ENCODE measurements around the gene IMPACT.

Gene IMPACT

DNA sequence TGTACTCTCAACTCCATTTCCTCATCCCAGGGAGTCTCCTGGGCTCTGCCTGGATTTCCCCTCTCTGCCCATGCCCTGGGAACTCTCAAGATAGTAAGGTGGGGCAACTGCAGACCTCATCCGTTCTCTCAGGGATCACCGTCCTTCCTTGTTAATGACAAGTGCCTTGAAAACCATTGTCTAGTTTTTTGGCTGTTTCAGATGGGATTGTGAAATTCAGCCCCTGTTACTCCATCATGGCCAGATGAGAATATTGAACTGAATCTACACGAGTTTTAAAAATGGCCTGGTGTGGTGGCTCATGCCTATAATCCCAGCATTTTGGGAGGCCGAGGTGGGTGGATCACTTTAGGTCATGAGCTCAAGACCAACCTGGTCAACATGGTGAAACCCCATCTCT is 33.3 kb downstream of the IMPACT start:
- TF ChIP-seq, protein P1, sequence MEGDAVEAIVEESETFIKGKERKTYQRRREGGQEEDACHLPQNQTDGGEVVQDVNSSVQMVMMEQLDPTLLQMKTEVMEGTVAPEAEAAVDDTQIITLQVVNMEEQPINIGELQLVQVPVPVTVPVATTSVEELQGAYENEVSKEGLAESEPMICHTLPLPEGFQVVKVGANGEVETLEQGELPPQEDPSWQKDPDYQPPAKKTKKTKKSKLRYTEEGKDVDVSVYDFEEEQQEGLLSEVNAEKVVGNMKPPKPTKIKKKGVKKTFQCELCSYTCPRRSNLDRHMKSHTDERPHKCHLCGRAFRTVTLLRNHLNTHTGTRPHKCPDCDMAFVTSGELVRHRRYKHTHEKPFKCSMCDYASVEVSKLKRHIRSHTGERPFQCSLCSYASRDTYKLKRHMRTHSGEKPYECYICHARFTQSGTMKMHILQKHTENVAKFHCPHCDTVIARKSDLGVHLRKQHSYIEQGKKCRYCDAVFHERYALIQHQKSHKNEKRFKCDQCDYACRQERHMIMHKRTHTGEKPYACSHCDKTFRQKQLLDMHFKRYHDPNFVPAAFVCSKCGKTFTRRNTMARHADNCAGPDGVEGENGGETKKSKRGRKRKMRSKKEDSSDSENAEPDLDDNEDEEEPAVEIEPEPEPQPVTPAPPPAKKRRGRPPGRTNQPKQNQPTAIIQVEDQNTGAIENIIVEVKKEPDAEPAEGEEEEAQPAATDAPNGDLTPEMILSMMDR (IDR thresholded peaks at IDR 0.05; ENCODE audit: borderline replicate concordance, control extremely low read depth, extremely low read depth, insufficient read depth, missing control alignments), result no peak
- DNase-seq (ENCODE audit: low spot score), result no peak
- in situ Hi-C loops (cut with MboI; ENCODE audit: low sequenced_read_pairs, unreplicated experiment), result no loop called here

DNA sequence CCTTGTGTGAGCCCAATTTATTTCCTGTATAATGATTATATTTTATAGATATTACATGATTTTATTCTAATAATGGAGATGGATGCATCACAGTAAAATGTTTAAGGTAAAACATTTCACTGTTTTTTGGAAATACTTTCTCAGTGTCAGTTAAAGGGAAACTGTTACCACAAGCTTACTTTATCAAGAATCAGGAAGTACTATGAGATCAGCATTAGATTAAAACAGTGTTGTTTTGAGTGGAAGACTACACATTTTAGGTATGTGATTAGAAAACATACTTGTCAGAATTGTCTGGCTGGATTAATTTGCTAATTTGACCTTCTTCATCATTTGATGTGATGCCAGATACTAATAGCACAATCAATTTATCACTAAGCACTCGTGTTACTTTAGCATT is 33.9 kb downstream of the IMPACT start, which contains the start of gene HRH4:
Gene HRH4 (plus strand): TSS at position 250 of the 400 bp plus-strand sequence. CDS start 92 bp downstream, at position 342.
- DNase-seq (ENCODE audit: low spot score), result no peak
- TF ChIP-seq, protein P1 (IDR thresholded peaks at IDR 0.05; ENCODE audit: borderline replicate concordance, control extremely low read depth, extremely low read depth, insufficient read depth, missing control alignments), result no peak
- in situ Hi-C loops (cut with MboI; ENCODE audit: low sequenced_read_pairs, unreplicated experiment), result no loop called here

- TF ChIP-seq, protein P1 (IDR thresholded peaks at IDR 0.05; ENCODE audit: borderline replicate concordance, control extremely low read depth, extremely low read depth, insufficient read depth, missing control alignments), result no peak
- in situ Hi-C loops (cut with MboI; ENCODE audit: low sequenced_read_pairs, unreplicated experiment), result no loop called here
- DNase-seq (ENCODE audit: low spot score), result no peak
Observed at GRCh38 chr18:24461996-24462395, 35.5 kb downstream of the IMPACT start.

DNA sequence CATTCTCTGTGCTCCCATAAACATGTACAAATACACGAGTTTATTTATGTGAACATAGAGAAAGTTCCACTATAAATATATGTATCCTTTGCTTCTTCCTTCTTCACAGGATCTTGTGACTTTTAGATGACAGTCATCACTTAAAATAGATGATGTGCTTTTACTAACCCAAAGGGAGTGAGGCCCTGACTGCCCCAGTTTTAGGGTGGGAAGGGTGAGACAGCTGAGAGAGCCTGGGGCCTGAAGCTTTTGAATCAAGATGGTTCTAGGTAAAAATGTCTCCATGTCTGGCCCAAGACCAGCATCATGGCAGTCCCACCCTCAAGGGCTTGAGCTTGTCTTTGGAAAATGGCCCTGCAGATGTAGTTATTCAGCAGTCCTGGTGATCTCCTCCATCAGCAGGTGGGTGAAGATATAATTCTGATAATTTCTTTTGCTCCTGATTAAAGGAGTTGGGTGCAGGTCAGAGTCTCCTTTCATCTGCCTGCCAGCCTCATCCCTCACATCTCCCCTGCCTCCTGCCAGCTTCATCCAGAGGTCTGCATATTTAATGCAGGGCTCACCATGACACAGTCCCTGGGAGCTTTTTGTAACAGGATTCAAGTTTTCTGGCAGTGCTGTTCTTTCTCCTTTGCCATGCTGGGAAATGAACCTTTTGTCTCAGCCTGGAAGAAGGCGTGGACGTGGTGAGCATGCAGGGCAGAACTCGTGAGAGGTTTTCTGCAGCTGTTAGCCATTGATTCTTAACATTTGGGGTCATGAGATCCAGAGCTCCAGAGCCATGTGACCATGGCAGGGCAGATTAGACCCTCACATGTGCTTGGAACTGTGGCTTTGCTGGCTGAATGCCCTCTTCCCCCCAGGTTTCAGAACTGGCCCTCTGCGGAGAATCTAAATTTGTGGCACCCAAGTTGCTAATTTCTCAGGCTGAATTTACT is 36.6 kb downstream of the IMPACT start:
- no peak for DNase-seq (ENCODE audit: low spot score)
- TF ChIP-seq, protein P1 (IDR thresholded peaks at IDR 0.05; ENCODE audit: borderline replicate concordance, control extremely low read depth, extremely low read depth, insufficient read depth, missing control alignments), result no peak

DNA sequence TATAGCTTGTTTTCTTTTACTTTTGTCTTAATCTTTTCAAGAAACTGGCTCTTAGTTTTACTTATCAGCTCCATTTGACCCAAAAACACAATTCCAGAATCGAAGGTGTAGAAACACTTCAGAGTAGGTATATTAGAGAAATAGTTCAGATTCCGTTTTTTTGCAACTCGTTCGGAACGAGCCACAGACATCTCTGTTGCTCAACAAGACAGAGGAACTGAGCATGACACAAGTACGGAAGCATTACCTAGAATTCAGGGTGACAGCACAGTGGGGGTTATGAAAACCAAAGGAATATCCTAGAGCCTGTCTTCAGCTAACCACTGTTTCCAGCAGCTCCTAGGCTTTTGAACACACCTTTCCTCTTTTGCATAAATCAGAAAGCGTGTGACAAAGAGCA is 39.0 kb downstream of the IMPACT start:
- TF ChIP-seq, protein P1 (IDR thresholded peaks at IDR 0.05; ENCODE audit: borderline replicate concordance, control extremely low read depth, extremely low read depth, insufficient read depth, missing control alignments), result no peak
- DNase-seq (ENCODE audit: low spot score), result no peak
- in situ Hi-C loops (cut with MboI; ENCODE audit: low sequenced_read_pairs, unreplicated experiment), result no loop called here

More for the DNA sequence above, 36.6 kb downstream of the IMPACT start:
- in situ Hi-C loops (cut with MboI; ENCODE audit: low sequenced_read_pairs, unreplicated experiment), result no loop called here

DNA sequence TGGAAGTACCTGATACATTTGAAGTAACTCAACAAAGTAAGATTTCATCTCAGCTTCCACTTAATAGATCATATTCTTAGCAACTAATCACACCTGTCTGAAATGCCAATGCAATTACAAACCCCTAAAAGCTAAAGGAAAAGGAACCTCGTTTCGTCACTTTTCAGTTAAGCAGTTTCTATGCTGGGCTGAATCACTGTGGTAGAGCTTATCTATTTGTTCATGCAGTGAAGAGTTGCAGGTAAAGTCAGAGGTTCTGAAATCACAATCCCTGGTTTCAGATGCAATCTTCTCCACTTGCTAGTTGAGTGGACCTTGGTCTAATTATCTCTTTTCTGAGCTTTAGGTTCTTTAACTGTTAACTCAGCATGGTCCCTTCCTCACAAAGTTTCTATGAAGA is 40.3 kb downstream of the IMPACT start:
- DNase-seq (ENCODE audit: low spot score), result no peak
- TF ChIP-seq, protein P1 (IDR thresholded peaks at IDR 0.05; ENCODE audit: borderline replicate concordance, control extremely low read depth, extremely low read depth, insufficient read depth, missing control alignments), result no peak
- in situ Hi-C loops (cut with MboI; ENCODE audit: low sequenced_read_pairs, unreplicated experiment), result no loop called here
